WI38 (cell line): Measurements from ENCODE around the gene CRB1.

Experiments
- H3K4me3 ChIP-seq: 2 replicates; pipeline ENCODE4 v1.5.1; 2011; ENCODE audit warnings: low read depth, mild to moderate bottlenecking, control low read depth, low read length
- CTCF ChIP-seq: IDR thresholded peaks from 2 replicates; pipeline ENCODE4 v1.5.1; 2012; ENCODE audit warnings: low read depth, mild to moderate bottlenecking, control low read depth, low read length

CRB1 gene

GRCh38 chr1:197320991-197321531 lies 53.0 kb downstream of the CRB1 start:
- no peak for TF ChIP-seq CTCF
- no peak overlapping the region for H3K4me3 ChIP-seq

DNA sequence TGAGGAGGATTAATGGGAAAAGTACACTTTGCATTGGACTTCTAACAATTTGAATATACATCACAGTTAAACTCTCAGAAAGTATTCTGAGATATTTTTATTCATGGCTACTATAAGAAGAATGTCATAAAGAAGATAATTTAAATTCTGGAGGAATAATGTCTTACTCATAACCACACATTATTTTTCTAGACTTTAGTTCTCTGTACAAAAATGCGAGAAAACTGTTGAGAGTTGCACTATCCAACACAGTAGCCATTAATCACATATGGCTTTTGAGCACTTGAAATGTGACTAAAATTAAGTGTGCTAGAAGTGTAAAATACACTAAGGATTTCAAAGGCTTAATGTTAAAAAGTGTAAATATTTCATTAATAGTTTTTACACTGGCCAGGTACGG lies 53.8 kb downstream of the CRB1 start:
- H3K4me3 ChIP-seq, result no peak overlapping the region
- TF ChIP-seq CTCF, result no peak

GRCh38 chr1:197327776-197328364 lies 59.8 kb downstream of the CRB1 start:
- H3K4me3 ChIP-seq, result no peak overlapping the region
- TF ChIP-seq CTCF, result peak; percentile 37; the same call in 1 of the 2 replicates

- no peak overlapping the region for H3K4me3 ChIP-seq
- no peak for TF ChIP-seq CTCF
Measured at GRCh38 chr1:197330213-197330612, 62.2 kb downstream of the CRB1 start.

DNA sequence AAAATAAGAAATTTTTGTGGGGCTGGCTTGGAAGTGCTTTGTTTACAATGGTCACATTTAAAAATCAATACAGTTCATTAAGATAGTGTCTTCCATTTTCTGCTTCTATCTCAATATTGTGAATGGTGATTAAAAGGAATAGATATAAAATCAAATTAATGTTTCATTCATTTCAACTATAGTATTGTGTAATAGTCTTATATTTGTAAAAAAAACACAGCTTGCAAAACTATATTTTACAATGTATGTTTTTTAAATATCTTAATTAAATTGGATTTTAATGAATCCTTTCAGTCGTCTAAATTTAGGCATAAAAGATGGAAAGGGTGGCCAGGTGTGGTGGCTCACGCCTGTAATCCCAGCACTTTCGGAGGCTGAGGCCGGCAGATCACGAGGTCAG lies 63.5 kb downstream of the CRB1 start:
- H3K4me3 ChIP-seq, result no peak overlapping the region
- no peak for TF ChIP-seq CTCF

GRCh38 chr1:197333041-197333440 lies 65.0 kb downstream of the CRB1 start:
- no peak overlapping the region for H3K4me3 ChIP-seq
- no peak for TF ChIP-seq CTCF

GRCh38 chr1:197336571-197336970 lies 68.5 kb downstream of the CRB1 start:
- no peak for TF ChIP-seq CTCF
- no peak overlapping the region for H3K4me3 ChIP-seq
